ENCODE data around the gene PON3.

PON3 gene

DNA sequence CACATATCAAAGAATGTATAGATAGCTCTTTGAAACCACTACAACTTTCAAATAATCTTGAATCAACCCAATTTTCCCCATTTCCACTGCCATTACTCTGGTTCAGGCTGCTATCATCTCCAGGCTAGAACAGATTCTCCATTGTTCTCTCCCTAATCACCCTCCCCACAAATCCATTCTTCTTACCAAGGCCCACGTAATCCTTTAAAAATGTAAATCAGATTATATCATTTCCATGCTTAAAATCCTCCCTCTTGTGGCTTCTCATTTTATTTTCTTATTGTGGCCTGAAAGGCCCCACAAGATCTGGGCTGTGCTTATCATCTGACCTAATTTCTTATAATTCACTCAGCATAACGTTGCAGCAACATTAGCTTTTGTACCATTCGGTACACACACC, 68.8 kb downstream of the PON3 start:
- no peak for TF ChIP-seq CTCF (IDR thresholded peaks at IDR 0.05; ENCODE audit: extremely low read depth, missing control alignments)

GRCh38 chr7:95324431-95324830, 71.7 kb downstream of the PON3 start, which contains the start of gene PON1:
PON1 (minus strand) TSS chr7:95324532; CDS start chr7:95324475, 57 bp downstream.
- DNase-seq (ENCODE audit: low spot score), result no peak
- TF ChIP-seq CTCF (IDR thresholded peaks at IDR 0.05; ENCODE audit: extremely low read depth, missing control alignments), result no peak

More for the DNA sequence above, 68.8 kb downstream of the PON3 start:
- no peak for DNase-seq (ENCODE audit: low spot score)

- DNase-seq (ENCODE audit: low spot score), result no peak
- TF ChIP-seq CTCF (IDR thresholded peaks at IDR 0.05; ENCODE audit: extremely low read depth, missing control alignments), result no peak
Measured at GRCh38 chr7:95323410-95324129, 72.6 kb downstream of the PON3 start.

DNA sequence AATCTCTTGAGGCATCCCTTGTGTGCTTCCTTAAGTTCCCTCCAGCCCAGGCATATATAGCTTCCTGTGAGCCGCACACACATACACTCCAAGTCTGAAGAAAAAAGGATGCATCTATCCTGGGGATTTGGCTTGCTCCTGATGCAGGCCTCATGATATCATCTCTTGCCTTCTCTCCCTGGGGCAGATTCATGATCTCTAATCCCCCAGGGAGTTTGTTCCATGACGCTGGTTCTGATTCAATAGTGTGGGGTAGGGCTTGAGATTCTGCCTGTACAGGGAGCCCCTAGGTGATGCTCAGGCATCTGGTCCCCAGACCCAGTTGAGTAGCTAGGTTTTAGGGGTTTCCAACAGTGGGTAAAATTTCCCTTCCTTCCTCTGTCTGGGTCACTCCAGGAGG, 73.3 kb downstream of the PON3 start:
- no peak for DNase-seq (ENCODE audit: low spot score)
- no peak for TF ChIP-seq CTCF (IDR thresholded peaks at IDR 0.05; ENCODE audit: extremely low read depth, missing control alignments)

GRCh38 chr7:95322396-95322795, 73.8 kb downstream of the PON3 start:
- no peak for DNase-seq (ENCODE audit: low spot score)
- no peak for TF ChIP-seq CTCF (IDR thresholded peaks at IDR 0.05; ENCODE audit: extremely low read depth, missing control alignments)

DNA sequence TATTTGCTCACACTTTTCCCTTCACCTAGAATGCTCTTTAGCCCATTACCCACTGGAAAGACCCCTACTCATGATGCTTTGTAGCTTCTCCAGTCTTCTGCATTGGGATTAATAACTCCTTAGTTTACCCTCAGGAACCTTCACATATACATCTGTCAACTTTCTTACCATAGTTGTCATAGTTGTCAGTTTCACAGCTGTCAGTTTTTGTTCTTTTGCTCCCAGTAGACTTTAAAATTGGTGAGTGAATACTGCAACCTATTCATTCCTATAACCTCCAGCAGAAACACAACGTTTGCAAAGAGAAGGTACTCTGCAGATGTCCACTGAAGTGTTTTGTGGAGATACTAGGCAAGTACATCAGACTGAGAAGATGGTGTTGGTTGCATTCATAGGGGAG, 74.5 kb downstream of the PON3 start:
- TF ChIP-seq CTCF (IDR thresholded peaks at IDR 0.05; ENCODE audit: extremely low read depth, missing control alignments), result no peak
- no peak for DNase-seq (ENCODE audit: low spot score)

- no peak for TF ChIP-seq CTCF (IDR thresholded peaks at IDR 0.05; ENCODE audit: extremely low read depth, missing control alignments)
- no peak for DNase-seq (ENCODE audit: low spot score)
Measured at GRCh38 chr7:95320651-95321050, 75.5 kb downstream of the PON3 start.

Measured in GM20000 (cell line).